Bone marrow (tissue), 2 donors: ENCODE data around the gene TMEM252.

Experiments used
- DNase-seq, 2 donors: peaks; one replicate each; lab custom pipeline; 2025; lab: John Stamatoyannopoulos, UW

TMEM252 gene, protein sequence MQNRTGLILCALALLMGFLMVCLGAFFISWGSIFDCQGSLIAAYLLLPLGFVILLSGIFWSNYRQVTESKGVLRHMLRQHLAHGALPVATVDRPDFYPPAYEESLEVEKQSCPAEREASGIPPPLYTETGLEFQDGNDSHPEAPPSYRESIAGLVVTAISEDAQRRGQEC

GRCh38 chr9:68540712-68541535 is at the start of gene TMEM252:
TMEM252 (minus strand) TSS chr9:68540883; CDS start chr9:68540814, 69 bp downstream.
- DNase-seq: no peak

DNA sequence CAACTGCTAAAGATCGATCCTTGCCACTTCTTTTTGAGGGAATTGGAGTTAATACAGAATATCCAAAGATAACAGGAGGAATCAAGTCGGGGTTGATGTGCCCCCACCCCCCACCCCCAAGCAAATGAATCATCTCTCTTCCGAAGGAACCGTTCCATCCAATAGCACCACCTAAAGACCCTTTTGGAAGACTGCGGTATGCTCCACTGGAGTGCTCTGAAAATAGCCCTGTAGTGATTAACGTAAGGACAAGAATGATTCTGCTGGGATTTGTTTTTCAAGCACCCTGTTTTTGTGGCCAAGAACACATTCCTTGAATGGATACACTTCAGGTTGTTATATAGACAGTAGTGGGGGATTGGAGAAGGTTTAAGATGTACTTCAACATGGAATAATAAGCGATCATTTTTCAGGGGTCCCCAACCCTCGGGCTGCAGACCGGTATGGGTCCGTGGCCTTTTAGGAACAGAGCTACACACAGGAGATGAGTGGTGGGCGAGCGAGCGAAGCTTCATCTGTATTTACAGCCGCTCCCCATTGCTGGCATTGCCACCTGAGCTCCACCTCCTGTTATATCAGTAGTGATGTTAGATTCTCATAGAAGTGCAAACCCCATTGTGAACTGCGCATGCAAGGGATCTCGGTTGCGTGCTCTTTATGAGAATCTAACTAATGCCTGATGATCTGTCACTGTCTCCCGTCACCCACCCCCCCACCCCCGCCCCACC is 44.5 kb upstream of the TMEM252 start:
- no peak for DNase-seq

- peak; percentile 37 to 81 for DNase-seq
These were observed 43.7 kb upstream of the TMEM252 start for GRCh38 chr9:68584189-68585033.

GRCh38 chr9:68581696-68582095 is 41.0 kb upstream of the TMEM252 start:
- no peak for DNase-seq

GRCh38 chr9:68577774-68578591 is 37.3 kb upstream of the TMEM252 start:
- DNase-seq: no peak

DNA sequence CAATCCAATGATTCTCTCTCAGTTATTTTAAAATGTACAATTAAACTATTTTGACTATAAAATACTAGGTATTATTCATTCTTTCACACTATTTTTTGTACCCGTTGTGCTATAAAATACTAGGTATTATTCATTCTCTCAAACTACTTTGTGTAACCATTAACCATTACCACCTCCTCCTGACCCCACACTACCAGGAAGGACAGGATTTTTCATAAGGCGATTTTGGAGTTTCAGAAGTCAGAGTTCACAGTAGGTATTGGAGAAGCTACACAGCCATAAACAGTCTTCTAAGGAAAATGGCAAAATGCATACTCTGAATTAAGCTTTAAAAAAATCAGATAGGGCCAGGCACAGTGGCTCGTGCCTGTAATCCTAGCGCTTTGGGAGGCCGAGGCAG is 35.1 kb upstream of the TMEM252 start:
- DNase-seq: no peak

DNA sequence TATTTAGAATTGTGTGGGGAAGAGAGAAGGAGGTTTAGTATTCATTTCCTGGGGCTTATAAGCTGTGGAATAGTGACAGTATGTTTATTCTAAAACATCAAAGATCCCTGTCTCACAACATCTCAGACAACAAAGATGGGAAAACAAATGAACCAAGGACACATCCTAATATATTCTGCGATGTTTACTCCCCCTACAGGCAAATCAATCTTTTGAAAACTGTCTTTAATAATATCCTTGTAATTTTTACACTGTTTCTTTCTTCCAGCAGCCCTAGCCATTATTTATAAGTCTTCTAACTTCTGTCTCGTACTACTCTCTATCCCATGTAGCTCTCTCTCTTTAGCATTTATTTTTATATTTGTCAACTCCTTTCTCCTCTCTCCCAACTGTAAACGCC is 33.5 kb upstream of the TMEM252 start:
- DNase-seq: no peak

- no peak for DNase-seq
These were observed 26.9 kb upstream of the TMEM252 start for GRCh38 chr9:68567565-68567964.

GRCh38 chr9:68562461-68562860 is 21.8 kb upstream of the TMEM252 start:
- DNase-seq: no peak

DNA sequence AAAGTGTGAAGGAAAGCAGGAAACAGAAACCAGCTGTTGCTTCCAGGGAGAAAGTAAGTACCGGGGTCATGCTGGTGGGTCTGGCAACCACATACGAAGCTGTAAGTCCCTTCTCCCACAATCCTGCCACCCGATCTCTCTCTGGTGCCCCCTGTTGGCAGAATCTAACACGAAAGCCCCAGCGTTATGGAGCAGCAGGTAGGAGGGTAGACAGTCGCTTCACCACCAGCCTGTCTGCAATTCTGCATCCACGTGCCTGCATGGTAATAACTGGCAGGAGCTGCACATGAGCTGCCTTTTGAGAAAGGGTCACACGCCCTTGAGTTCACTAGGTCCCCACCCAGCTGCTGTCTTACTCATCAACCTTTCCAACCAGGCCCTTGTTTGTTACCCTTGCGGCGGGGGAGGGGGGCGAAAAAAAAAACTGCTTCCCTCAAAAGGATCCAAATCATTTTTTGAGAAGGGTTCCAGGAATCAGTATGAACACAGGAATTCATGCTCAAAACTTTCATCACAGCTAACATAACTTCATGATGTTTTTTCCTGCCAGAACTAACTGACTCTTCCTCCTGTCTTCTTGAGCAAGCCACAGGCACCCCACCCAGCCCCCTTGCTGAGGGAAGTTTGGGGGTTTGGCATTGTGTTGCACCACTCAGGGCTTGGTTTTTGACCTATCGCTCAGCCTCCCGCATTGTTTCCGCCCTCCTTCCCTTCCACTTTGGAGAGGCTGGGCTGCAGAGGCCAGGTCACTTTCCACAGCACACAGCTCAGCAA is 19.6 kb upstream of the TMEM252 start:
- DNase-seq: peak; percentile 40 to 91

DNA sequence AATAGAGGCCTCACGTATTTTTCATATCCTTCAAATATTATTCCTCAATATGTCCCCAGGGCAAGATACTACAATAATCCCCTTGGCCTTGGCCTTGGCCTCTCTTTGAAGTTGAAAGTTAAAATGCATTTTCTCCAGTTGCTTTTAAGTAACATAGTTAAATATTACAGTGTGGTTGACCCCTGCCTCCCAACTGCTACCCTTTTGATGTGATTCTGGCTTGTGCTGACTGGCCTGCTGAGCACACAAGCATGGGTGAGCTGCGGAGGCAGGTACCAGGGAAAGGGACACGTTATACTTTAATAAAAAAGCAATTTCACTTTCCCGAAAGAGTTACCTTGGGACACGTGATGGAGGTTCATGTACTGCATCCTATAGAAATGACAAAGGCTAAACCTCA is 17.9 kb upstream of the TMEM252 start:
- no peak for DNase-seq

GRCh38 chr9:68555437-68556150 is 14.9 kb upstream of the TMEM252 start:
- DNase-seq: no peak

DNA sequence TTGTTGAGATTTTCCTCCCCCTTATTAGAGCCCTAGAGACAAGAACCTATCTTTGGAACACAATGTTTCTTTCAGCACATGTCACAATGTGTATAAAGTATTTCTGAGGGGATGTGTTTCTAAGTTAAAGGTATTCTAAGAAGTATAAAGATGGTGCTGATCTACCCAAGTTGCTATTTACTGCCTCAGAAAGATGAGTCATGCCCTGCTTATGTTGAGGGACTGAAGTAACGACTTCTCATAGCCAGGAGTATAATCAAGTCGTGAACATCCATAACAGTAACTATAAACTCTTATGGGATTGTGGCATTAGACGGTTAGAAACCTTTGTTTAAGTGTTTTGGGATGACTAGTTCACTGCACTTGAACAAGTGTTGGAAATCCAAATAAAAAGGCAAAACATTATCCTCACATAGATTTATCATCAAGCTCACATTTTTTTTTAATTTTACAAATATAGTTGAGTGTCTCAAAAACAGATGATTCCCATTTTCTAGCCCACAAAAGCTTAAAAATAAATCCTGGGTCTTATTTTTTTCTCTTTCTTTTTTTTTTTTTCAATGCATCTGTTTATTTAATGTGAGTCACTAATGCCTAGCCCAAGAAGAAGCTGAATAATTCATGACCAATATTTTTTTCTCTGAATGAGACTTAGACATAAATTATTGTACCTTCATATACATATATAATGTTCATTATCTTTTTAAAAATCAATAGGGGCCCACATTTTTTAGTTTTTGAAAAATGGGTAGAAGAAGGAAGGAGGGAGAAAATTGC is 12.2 kb upstream of the TMEM252 start:
- DNase-seq: peak in 1 of 2 donors; percentile 44

DNA sequence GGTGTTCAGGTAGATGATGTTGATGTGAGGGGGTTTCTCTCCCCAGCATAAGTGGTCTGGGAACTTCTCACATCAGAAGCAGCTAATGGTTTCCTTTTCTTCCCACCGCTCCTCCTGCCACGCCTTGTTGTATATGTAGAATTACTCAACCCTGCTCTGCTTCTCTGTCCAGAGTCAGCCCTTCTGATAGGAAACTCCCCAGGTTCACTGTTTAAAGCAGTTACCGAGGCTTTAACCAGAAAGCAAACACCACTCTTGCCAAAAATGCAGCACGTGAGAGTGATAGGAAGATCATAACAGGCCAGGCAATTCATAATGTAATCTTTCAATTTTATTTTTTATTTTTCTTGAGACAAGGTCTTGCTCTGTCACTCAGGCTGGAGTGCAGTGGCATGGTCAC is 10.5 kb upstream of the TMEM252 start:
- peak in 1 of 2 donors; percentile 15 for DNase-seq

DNA sequence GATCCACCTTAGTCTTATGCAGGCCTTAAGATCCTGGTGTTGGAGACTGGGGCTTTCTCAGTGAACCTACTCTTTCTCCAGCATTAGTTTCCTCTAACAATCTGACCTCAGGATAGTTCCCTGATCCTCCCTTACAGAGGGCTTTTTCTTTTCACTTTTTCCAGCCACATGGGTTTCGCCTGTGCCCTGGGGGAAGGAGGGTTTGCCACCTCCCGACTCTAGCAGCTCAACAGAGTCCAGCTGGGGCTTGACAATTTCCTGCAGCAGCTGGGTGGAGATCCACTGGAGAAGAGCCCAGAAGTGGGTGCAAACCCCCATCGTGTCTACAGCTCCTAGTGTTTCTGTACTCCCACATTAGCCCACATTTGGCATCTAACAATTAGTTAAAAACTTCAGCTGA is 7.6 kb upstream of the TMEM252 start:
- DNase-seq: no peak

DNA sequence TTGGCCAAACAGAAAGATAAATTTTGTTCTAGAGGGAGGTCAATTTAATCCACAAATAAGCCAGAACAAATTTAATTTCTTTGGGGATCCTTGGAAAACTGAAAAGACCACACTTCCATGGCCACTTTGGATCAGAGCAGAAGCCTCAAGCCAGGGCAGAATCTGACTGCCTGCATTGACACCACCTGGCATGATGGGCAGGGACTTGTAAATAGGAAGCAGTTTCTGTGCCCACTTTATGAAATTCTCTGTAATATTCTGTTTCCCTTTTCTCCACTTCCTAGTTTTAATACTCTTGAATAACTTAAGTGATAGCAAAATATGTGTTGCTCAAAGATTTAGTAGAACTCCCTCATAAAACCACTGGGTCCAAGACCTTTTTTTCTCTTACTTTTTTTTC is 6.7 kb upstream of the TMEM252 start:
- no peak for DNase-seq

DNA sequence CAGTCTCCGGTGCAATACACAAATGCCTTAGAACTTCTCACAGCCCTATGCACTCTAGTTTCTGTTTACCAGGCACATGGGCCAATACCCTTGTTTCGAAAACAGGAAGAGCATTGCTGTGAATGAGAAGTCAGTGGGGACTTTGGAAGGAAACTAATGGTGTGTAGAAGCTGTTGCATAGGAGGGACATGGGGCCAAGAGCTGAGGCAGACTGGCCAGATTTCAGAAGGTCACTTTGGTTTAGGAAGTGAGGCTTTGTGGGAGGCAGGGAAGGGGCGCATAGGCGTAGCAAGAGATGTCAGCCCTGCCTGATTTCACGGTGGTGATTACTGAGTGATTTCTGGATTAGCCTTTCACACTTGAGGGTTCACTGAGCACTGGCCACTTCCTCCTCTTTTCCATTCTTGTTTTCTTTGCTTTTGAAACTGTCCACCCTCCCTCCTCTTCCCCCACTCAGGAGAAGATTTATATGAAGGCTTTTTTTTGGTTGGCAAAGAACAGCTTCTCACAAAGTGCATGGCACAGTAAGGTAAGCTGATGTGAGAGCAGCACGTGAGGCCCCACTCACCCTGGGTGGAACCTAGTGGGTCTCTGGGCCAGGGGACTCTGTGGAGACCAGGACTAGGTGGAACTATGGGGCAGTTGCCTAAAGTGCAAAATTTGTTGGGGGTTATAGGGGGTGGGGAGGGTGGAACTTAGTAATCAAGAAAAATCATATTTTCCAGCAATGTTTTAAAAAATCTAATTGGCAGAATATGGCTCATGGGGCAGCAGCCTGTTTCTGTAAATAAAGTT is 6.1 kb upstream of the TMEM252 start:
- peak; percentile 44 to 77 for DNase-seq
